ENCODE measurements around the gene RABGGTB.
"Not testable (repeated sequence)": the region's sequence is repeated elsewhere in the genome, so short reads cannot be mapped to it uniquely, and the experiment has no call there.

The RABGGTB gene

DNA sequence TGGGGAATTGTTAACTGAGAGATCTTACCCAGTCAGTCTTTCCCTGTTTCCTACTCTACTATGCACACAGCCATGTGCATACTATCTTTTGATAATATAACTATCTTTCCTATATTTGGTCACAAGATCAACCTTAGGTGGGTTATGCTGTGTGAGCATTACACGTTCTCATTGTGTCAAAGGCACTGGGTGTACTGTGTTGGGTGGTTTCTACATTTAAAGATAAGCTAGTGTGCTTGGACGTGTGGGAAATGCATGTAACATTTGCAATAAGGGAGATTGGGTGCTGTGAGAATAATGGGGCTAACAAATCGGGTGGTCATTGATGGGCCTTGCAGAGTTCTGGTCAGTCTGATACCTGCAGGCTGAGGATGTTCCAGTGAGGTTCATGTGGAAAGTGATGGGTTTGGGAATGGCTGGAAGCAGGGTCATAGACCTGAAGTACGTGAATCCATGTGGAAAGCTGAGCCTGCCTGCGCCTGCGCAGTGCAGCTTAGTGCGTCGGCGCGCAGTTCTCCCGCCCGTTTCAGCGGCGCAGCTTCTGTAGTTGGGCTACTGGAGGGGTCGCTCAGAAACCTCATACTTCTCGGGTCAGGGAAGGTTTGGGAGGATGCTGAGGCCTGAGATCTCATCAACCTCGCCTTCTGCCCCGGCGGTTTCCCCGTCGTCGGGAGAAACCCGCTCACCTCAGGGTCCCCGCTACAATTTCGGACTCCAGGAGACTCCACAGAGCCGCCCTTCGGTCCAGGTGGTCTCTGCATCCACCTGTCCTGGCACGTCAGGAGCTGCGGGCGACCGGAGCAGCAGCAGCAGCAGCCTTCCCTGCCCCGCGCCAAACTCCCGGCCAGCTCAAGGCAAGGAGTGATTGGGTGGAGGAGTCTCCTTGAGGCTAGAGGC, 10.6 kb downstream of the RABGGTB start, which contains the start of gene MSH4:
Gene MSH4, plus strand, starts transcription at position 507 of the 897 bp plus-strand sequence. Its CDS starts 104 bp downstream, at position 611.
- peak; percentile 17 for DNase-seq (ENCODE audit: low spot score)

DNA sequence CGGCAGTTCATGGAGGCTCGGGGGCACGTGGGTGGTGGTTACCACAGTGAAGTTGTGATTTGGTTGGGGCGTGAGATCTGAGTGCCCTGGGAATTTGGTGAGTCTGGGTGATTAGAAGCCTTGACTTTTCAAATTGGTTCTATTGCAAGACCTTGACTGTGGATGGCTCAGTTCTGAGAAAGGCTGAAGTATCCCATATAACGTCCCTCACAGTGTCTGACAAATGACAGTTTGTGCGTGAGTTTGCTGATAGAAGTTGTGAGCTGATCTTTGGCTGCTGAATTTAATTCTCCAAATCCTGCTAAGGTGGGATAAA, 11.2 kb downstream of the RABGGTB start:
- DNase-seq (ENCODE audit: low spot score): no peak

DNA sequence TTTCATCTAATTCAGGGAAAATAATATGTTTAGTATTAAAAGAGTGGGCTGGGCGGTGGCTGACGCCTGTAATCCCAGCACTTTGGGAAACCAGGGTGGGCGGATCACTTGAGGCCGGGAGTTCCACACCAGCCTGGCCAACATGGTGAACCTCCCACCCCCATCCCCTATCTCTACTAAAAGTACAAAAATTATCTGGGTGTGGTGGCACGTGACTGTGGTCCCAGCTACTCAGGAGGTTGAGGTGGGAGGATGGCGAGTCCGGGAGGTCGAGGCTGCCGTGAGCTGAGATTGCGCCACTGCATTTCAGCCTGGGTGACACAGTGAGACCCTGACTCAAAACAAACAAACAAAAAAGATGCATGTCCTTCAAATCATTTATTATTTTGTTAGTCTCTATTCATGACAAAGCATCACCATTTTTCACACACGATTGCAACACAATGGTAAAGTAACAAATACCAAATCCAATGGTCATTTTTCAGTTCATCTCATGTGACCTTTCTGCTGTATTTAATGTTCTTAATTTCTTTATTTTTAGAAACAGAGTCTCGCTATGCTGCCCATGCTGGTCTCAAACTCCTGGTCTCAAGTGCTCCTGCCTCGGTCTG, 11.7 kb downstream of the RABGGTB start:
- DNase-seq (ENCODE audit: low spot score): no peak

DNA sequence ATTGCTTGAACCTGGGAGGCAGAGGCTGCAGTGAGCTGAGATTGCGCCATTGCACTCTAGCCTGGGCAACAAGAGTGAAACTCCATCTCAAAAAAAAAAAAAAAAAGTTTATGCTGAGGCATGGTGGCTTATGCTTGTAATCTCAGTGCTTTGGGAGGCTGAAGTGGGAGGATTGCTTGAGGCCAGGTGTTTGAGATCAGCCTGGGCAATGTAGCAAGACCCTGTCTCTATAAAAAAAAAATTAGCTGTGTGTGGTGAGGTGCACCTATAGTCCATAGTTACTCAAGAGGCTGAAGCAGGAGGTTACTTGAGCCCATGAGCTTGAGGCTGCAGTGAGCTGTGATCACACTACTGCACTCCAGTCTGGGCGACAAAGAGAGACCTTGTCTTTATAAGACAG, 15.4 kb downstream of the RABGGTB start:
- DNase-seq (ENCODE audit: low spot score): not testable (repeated sequence)

DNA sequence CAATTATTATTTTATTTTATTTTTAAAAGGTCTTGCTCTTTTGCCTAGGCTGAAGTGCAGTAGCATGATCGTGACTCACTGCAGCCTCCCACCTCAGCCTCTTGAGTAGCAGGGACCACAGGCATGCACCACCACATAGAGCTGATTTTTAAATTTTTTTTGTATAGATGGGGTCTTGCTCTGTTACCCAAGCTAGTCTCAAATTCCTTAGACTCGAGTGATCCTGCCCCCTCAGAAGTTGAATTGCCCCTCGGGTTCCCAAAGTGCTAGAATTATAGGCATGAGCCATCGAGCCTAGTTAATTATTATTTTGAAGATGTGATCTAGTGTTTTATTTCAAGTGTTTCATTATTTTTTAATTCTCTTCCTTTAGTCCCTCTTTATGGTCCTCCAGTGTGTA, 22.9 kb downstream of the RABGGTB start:
- peak; percentile 60 for DNase-seq (ENCODE audit: low spot score)

DNA sequence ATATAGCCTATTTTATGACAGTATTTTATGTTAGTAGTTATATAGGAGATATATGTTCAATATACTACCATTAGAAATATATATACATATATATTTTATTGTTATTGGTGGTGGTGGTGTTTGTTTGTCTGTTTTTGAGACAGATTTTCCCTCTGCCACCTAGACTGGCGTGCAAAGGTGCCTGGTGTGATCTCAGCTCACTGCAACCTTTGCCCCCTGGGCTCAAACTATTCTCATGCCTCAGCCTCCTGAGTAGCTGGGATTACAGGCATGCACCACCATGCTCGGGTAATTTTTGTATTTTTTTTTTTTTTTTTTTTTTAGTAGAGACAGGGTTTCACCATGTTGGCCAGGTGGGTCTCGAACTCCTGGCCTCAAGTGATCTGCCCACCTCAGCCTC, 24.1 kb downstream of the RABGGTB start:
- not testable (repeated sequence) for DNase-seq (ENCODE audit: low spot score)

DNA sequence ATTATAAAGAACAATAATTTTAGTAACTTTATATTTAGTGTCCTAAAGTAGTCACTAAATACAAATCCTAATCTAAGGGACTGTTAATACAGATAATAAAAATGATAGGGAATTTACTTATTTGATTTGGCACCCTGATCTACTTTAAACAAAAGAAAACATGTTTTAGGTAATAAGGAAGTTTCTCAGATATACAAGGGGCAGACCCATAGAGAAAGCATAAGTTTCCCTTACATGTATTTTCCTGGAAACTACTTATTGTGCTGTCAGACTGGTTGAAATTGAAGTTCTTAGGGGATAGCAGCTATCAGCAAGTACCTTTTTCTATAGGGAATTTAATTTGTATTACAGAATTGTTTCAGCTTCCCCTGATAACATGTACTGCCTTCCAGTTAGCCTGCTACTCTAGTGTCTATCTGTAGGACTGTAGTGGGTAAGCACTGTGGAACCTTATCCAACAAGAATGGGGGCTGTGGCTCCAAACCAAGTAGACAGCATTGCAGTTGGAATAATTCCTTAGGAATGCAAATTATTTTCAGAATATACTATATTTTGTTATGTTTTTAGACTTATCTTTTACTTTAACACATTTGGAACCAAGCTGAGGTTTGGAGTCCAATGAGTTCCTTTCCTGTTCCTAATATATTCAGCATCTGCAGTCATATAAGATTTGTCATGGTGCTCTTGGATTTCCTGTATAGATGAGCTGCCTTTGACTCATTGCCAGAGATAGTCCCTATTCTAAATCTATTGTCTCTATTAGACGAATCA, 25.3 kb downstream of the RABGGTB start:
- peak; percentile 34 for DNase-seq (ENCODE audit: low spot score)

DNA sequence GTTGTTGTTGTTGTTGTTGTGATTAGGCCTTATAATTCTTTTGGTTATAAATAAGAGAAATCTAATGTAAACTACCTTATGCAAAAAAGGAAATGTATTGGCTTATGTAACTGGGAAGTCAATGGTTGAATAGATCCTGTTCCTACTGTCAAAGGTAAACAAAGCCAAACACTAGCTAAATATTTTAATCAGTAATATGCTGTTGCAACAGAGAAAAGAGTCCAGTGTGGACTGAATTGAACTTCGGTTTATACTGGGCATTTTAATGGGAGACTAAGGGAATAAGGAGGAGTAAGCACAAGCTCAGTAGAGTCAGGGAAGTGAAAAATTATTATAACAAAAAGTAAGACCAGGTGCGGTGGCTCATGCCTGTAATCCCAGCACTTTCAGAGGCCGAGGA, 26.0 kb downstream of the RABGGTB start:
- no peak for DNase-seq (ENCODE audit: low spot score)

DNA sequence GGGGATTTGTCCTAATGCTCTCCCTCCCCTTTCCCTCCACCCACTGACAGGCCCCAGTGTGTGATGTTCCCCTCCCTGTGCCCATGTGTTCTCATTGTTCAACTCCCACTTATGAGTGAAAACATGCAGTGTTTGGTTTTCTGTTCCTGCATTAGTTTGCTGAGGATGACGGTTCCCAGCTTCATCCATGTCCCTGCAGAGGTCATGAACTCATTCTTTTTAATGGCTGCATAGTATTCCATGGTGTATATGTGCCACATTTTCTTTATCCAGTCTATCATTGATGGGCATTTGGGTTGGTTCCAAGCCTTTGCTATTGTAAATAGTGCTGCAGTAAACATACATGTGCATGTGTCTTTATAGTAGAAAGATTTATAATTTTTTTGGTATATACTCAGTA, 37.5 kb downstream of the RABGGTB start:
- not testable (repeated sequence) for DNase-seq (ENCODE audit: low spot score)

DNA sequence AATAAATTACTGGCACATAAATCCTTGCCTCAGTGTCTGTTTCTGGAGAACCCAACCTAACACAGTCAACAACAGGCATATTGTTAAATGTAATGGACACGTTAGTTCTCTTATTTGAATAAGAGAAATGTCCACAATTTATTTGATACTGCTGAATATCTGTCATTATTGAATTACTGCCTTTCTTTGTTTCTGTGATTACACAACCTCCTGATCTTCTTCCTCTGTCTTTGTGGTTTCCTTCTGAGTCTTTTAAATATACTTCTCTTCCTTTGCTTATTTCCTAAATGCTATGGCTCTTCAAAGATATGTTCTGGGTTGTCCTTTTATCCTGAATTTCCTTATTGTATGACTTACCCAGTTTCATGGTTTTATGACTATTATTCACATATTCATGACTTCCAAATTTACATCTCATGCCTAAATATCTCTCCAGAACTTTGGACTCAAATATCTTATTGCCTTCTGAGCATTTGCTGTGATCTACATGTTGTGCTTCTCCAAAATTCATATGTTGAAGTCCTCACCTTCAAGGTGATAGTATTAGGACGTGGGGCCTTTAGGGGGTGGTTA, 50.6 kb downstream of the RABGGTB start:
- no peak for DNase-seq (ENCODE audit: low spot score)

DNA sequence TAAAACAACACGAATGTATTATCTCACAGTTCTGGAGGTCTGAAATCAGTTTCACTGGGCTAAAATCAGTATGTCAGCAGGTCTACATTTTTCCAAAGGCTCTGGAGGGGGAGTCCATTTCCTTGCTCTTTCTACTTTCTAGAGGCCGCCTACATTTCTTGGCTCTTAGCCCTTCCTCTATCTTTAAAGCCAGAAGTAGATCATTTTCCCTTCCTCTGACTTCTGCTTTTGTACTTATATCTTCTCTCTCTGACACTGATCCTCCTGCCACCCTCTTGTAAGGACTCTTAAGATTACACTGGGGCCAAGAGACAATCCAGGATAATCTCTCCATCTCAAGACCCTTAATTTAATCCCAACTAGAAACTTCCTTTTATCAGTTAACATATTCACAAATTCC, 52.0 kb downstream of the RABGGTB start:
- no peak for DNase-seq (ENCODE audit: low spot score)

DNA sequence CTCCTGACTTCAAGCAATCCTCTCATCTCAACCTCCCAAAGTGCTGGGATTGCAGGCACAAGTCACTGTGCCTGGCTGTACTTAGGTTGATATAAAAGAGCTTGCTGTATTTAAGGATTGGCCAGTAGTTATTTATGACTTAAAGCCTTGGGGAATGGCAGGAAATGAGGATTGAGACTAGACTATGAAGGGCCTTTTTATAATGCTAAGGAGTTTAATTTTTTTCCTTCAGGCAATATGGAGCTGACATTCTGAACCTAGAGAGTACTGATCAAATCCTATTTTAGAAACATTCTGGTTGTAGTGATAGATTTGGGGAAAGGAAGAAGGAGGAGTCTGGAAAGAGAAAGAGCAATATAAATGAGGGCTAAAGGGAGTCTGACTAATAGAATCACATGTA, 55.4 kb downstream of the RABGGTB start:
- no peak for DNase-seq (ENCODE audit: low spot score)
